Stimulated activated CD8-positive, alpha-beta memory T cell treated with anti-CD3 and anti-CD28 coated beads, Interleukin-2, amount 100 ng/mL, for 1 hour (primary cell): ENCODE results near the gene HMGN4.
"Not testable (repeated sequence)": the region's sequence is repeated elsewhere in the genome, so short reads cannot be mapped to it uniquely, and the experiment has no call there.

Experiments used
- DNase-seq, 2 donors: peaks; one replicate each; pipeline ENCODE4 v3.0.0-alpha.2; 2020; ENCODE audit warnings: low read depth in 2 of 2

HMGN4 gene

GRCh38 chr6:26522486-26523228 lies 15.5 kb upstream of the HMGN4 start:
- DNase-seq: not testable (repeated sequence)

DNA sequence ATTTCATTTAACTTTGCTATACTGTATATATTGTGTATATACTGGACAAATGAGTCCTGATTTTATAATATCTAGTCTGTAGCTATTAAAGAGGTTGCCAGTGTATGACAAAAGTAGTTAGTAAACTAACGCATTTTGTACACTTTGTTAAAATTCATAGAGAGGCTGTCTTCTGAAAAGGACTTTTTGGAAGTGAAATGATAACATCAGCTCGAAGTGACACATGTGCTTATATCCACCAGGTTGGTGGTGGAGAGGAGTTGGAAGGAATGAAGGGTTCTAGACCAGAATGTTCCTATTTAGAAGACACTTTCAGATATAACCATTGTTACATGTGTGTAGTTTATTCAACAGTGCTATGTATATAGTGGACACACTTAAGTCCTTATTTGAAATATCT lies 13.9 kb upstream of the HMGN4 start:
- DNase-seq: not testable (repeated sequence)

GRCh38 chr6:26524722-26525370 lies 13.3 kb upstream of the HMGN4 start:
- no peak for DNase-seq

- DNase-seq: no peak
Measured at GRCh38 chr6:26525838-26526237, 12.3 kb upstream of the HMGN4 start.

DNA sequence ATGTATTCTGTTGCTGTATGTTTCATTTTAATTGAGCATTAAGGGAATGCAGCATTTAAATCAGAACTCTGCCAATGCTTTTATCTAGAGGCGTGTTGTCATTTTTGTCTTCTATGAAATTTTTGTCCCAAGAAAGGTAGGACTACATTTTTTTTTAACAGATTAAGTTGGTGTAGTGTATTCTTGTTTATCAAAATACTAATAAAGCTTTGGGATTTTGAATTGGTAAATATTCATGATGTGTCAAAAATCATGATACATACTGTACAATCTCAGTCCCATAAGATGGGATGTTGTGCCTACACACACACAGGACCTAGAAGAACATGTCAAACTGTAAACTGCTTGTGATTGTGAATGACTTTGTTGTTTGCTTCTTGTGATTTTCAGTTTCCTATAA lies 11.2 kb upstream of the HMGN4 start:
- DNase-seq: no peak

- DNase-seq: no peak
Measured at GRCh38 chr6:26530203-26530602, 8.0 kb upstream of the HMGN4 start.

DNA sequence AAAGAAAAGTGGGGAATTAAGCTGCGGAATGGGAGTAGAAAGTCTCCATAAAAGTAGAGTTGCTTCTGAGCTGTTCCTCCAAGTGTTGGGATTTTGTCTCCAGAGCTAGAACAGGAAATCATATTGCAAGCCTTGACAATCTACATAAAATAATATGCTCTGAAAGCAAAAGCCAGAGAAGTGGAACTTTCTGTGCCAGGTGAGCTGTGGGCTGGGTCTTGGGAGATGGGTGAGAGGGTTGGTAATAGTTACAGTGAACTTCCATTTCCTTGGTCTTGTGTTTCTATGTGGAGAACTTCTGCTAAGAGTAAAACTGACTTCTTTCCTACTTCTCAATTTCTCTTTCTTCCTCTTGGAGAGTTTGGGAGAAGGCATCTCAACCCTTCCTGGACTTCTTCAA lies 6.3 kb upstream of the HMGN4 start:
- DNase-seq: no peak

DNA sequence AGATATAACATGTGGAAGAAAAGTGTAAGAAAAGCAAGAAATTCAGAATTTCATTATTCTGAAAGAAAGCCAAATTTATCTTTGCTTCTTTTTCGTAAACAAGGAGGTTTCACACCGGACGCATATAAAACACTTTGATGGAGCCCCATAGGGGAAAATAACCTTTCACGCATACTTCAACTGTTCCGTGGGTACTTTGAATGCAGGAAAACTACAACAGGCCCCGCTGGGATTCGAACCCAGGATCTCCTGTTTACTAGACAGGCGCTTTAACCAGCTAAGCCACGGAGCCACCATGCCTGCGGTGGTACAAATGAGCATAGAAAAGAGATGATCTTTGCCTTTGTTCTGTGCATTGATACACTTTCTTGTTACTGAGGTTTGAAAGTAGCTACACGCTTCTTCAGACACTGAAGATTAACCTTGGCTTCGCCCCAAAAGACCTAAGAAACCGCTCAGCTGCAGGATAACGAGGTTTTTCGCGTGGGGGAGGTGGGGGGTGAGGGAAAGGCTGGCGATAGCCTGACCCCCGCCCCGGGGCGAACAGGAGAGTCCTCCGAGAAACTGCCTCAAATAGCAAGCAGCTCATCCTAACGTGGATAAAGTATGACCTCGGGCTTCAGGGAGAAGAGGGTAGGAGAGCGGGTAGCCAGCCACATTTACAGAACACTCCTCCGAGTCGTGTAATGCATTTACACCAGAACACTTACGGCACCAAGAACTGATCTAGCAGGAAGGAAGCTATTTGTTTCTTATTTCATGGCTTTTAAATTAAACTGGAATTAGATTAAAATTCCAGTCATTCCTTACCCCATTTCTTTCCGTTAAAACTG lies 5.3 kb upstream of the HMGN4 start:
- DNase-seq: peak; percentile 86 to 92

- DNase-seq: no peak
Measured at GRCh38 chr6:26533532-26533931, 4.6 kb upstream of the HMGN4 start.

- no peak for DNase-seq
Measured at GRCh38 chr6:26534681-26535465, 3.3 kb upstream of the HMGN4 start.

DNA sequence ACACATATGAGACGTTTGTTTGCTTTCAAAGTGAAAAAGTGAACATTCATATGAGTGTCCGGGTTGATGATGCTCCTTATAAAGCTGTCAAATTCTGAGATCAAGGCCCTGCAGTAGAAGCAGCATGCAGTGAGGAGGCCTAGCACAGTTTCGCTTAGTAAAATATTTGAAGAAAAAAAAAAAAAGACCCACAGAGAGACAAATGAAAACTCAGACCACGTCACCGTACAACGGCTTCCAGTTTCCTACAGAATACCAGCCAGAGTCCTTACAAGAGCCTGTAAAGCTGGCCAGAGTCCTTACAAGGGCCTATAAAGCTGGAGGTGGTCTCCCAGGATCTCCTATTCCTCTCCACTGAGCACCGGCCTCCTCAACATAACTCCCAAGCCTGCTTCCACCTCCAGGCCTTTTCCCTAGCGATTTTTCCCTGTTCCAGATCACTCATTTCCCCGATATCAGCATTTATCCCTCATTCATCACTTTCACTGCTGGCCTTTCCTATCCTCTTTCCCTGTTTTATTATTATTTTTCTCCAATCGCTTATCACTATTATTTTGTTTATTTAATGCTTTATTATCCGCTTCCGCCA lies 1.5 kb upstream of the HMGN4 start:
- DNase-seq: no peak

- peak; percentile 79 to 82 for DNase-seq
Measured at GRCh38 chr6:26537160-26537845, 863 bp upstream of the HMGN4 start.

DNA sequence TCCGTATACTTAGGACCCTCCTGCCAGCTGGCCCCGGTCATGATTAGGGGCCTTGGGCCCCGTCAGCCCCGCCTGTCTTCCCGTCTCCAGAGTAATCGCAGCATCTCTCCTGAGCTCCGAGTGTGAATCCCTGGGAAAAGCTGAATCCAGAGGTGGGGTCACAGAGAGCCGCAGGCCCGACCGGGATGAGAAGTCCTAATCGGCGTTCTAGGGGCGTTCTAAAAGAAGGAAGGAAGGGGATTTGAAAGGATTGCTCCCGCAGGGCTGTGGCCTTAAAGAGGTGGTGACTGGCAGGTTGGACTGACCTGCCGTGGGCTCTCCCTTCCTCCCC lies 371 bp downstream of the HMGN4 start:
- no peak for DNase-seq

DNA sequence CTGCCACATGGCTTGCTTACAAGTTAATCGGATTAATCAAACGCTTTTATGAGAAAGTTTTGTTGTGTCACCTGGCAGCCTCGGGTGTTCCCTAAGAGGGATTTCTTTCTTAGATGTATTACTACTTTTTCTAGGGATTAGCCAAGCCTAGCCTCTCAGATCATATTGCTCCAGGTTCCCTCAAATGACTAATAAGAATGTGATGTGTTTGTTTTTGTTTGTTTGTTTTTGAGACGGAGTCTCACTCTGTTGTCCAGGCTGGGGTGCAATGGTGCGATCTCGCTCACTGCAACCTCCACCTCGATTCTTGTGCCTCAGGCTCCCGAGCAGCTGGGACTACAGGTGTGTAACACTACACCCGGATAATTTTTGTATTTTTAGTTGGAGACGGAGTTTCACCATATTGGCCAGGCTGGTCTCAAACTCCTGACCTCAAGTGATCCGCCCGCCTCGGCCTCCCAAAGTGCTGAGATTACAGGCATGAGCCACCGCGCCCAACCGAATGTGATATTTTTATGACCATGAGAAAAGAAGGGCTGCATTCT lies 977 bp downstream of the HMGN4 start:
- no peak for DNase-seq

GRCh38 chr6:26541579-26541978 lies 3.4 kb downstream of the HMGN4 start:
- no peak for DNase-seq

GRCh38 chr6:26543953-26544352 lies 5.8 kb downstream of the HMGN4 start:
- no peak for DNase-seq

- DNase-seq: no peak
Measured at GRCh38 chr6:26544473-26544872, 6.3 kb downstream of the HMGN4 start.

- DNase-seq: no peak
Measured at GRCh38 chr6:26545627-26546026, 7.5 kb downstream of the HMGN4 start.

- DNase-seq: not testable (repeated sequence)
Measured at GRCh38 chr6:26547363-26547762, 9.2 kb downstream of the HMGN4 start.

GRCh38 chr6:26550250-26550993 lies 12.3 kb downstream of the HMGN4 start:
- no peak for DNase-seq
